Smooth muscle cell of the brain vasculature (primary cell): Measurements from ENCODE around the gene CDC42SE2.
"Not testable (repeated sequence)": the region's sequence is repeated elsewhere in the genome, so short reads cannot be mapped to it uniquely, and the experiment has no call there.

Experiments used
- DNase-seq: peaks from one replicate; pipeline ENCODE4 v3.0.0-alpha.2; 2012; ENCODE audit warnings: low read depth, low spot score

The CDC42SE2 gene

DNA sequence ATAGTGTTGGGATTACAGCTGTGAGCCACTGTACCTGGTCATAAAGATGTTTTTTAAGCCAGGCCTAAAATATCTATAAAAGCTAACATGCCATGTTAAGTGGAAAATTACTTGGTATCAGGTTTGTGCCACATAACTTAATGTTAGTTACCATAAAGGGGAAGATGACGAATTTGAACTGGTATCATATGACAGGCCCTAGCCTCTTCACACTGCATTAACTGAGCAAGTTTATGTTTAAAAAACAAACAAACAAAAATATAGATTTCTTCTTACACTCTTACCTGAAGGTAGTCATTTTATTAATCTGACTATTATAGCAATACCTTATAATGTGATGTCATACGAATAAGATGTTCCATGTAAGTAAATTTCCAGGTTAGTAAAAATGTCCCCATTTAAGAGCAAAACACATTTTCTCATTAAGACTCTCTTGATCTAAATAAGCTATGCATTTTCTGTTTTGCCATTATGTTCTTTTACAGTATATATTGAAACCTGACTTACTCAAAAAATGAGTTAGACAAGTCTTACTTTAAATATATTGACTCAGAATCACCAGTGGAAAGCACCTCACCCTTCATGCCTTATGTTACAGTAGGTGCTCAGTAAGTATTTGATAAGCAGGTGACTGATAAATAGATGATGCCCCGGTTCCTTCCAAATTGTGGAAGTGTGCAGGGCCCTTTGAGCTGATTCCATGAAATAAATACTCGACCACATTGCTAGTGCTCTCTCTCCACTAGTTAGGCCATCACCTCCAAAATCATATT lies 125.4 kb downstream of the CDC42SE2 start:
- no peak for DNase-seq

DNA sequence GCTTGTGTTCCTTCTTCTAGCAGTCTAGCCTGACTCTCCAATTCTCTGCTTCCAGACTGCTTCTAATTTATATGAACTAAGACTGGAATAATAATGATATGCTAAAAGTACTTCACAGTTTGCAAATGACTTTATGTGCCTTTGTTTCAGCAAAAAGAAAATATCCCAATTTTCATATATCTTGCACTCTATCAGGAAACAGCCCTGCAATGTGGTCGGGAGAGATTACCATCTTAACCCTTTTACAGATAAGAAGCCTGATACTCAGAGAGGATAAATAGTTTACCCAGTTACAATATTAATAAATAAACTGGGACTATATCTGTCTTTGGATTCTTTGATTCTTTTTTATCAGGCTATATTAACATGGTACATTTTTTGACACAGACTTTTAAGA lies 126.0 kb downstream of the CDC42SE2 start:
- no peak for DNase-seq

DNA sequence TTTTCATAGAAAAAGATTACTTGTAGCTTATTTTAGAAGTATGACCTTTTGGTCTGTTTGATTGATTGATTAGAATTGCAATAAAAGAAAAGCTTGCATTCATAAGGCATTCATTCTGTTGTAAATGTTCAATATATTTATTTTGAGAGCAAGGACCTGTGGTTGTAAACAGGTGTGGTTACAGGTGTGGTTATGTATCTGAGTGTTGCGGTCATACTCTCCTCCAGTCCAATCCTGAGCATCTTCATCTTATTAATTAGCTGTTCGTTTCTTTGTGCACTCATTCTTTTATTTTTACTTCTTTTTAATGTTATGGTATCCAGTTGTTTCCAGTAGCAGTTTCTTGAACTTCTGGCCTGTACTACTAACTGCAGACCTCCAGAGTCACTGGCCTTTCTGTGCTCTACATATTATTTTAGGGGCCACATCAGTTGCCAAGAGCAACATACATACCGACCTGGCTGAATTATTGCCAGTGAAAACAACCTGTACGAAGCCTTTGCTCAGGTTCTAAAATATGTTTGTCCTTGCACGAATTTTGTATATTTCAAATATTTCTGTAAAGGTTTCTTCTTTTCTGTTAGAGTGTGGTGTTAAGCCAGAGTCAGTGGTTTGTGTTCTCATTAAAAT lies 128.7 kb downstream of the CDC42SE2 start:
- no peak for DNase-seq

DNA sequence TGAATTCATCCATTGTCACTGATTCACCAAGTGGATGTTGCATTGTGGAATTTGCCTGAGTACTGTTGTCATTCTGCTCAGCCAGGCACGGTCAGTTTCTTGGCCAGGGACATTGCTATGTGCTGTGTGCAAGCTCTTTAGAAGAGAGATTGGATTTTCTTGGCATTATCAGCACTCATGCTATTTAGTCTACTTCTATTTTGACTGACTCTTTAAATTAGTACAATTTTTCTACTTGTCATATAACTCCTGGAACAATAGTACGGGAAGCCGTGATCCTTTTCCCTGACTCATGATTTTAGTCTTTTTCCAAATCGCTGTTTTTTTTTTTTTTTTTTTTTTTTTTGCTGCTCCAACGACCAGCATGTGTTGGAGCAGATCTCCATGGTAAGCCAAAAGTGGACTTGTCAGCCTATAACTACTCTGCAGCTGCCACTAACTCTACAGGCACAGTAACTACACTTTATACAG lies 129.7 kb downstream of the CDC42SE2 start:
- no peak for DNase-seq

DNA sequence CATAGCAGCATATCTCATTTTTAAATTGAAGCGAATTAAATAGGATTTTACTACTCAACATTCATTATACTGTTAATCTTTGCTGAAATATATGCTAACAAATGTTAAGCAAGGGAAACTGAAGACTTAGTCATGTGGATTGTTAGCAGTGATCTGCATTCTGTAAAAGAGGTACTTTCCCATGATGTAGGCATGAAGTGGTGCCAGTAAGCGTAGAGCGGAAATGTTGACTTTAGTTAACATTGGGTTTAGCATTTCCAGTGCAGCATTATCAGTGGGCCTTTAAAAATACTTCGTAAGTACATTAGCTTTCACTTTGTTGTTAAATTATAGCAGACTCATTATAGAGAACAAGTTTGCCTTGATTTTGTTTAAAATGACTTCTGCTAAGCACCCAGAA lies 130.3 kb downstream of the CDC42SE2 start:
- no peak for DNase-seq

DNA sequence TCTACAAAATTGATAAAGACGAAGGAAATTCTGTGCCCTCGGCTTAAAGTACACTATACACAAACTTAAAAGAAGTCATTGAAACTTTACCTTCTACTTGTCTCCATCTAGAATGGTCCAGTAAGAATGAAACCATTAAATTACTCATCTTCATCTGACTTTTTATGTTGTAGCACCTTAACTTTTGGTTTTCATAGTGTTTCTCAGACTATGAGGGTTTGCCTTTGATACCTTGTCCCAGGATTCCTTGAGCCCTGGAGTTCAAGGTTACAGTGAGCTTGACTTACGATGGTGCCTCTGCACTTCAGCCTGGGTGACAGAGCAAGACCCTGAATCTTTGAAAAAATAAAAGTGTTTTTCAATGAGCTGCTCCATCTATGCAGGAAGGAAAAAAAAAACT lies 132.2 kb downstream of the CDC42SE2 start:
- no peak for DNase-seq

DNA sequence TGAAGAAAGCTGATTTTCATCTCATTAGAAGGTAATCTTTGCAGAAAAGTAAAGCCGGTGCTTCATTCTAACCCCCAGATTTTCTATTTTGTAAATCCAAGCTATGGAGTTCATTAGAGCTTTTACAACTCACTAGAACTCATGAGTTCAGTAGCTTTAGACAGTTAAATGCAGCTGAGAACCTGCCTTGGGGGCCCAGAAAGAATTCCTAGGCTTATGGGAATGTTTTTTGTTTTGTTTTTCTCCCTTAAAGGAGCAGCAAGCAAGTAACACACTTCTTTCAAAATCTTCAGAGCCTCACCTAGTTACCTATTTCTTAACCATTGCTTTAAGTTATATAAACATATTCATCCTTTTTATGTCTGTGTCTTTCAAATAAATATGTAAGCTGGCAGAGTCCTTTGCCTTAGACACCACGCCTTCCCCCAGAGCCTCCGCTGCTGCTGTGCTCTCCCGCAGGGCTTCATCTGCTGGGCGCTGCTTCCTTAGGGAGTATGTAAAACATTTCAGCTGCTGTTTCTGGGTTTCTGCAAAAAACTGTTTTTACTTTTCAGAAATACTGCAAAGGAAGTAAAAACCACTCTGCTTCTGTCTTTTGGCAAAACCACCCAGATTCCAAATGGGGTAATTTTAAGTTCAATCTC lies 132.9 kb downstream of the CDC42SE2 start:
- DNase-seq, result no peak

DNA sequence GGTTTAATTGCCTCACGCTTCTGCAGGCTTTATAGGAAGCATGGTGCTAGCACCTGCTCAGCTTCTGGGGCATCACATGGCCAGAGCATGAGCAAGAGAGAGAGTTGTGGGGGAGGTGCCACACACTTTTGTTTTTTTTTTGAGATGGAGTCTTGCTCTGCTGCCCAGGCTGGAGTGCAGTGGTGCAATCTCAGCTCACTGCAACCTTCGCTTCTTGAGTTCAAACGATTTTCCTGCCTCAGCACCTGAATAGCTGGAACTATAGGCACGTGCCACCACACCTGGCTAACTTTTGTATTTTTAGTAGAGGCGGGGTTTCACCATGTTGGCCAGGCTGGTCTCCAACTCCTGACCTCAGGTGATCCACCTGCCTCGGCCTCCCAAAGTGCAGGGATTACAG lies 135.2 kb downstream of the CDC42SE2 start:
- DNase-seq, result not testable (repeated sequence)

DNA sequence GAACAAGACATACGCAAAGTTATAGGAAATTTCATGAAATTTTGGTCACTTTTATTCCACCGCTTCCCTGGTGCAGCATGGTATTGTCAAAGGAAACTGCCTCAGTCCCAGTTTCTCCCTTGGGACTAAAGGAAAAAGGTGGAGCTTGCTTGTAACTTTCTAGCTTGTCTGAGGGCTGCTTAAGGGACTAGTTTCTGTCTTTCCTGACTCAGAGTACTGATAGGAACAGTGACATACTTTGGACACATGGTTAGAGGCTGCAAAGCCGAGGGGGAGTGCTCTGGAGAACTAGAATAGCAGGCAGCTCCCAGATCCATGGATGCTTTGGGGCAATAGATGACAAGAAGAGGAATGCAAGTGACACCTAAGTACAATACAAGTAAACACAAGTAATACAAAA lies 136.7 kb downstream of the CDC42SE2 start:
- DNase-seq, result no peak

DNA sequence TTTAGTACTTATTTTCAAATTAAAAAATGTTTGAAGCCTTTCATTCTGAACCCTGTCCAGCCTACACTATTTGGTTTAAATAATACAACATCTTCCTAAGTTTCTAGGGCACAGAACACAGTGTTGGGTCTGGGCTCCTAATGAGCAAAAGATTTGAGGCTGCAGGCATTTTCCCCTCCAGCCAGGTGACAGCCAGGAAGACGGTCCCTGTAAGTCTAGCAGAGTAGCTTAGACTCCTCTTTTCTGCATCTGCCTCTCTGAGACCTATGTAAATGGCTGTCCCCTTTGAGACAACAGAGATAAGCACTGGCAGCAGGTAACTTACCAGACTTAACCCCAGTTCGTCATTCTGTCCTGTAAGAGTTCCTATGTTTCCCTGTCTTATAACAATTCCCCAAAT lies 141.8 kb downstream of the CDC42SE2 start:
- DNase-seq, result no peak

DNA sequence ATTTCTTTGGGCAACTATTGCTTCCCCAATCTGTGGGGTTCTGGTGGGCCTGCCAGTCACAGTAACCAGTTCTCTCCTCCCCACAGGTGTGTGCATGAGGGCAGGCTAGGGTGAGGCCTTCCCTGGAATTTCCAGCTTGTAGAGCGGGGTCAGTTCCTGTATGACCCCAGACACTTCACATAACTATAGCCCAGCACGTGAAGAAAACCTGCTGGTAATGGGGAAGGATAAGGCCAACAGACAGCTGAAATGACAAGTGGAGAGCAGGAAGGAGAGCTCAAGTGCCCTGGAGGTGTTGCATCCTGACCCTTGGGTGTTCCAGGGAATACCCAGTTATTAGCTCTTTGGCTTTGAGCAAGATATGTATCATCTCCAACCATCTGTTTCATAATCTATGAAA lies 142.2 kb downstream of the CDC42SE2 start:
- DNase-seq, result no peak

DNA sequence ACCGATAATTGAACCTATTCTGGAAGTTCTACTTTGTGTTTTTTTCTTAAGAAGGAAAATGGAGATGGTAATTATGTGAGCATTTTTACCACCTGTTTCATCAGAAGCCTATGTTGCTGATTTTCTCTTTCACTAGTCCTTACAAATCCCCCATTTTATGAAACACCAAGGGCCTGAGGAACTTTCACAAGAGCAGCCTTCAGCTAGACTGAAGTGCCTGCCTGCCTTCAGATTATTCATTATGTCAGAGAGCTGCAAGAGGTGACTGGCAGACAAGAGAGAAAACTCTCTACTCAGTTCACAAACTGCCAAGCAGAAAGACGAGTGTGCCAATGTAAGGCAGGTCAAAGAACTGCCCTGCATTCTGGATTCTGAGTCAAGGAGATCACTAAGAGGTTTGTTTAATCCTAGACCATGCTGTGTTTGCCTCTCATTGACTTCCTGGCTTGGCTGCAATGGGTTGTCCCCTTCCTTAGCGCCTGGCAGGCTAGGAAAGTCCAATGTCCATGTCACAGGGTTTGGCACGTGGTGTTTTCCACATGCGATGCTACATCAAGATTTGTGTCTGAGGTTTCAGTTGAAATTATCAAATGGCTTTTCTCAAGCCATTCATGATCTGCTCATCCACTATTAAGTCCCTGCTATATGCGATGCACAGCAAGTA lies 143.3 kb downstream of the CDC42SE2 start:
- no peak for DNase-seq

DNA sequence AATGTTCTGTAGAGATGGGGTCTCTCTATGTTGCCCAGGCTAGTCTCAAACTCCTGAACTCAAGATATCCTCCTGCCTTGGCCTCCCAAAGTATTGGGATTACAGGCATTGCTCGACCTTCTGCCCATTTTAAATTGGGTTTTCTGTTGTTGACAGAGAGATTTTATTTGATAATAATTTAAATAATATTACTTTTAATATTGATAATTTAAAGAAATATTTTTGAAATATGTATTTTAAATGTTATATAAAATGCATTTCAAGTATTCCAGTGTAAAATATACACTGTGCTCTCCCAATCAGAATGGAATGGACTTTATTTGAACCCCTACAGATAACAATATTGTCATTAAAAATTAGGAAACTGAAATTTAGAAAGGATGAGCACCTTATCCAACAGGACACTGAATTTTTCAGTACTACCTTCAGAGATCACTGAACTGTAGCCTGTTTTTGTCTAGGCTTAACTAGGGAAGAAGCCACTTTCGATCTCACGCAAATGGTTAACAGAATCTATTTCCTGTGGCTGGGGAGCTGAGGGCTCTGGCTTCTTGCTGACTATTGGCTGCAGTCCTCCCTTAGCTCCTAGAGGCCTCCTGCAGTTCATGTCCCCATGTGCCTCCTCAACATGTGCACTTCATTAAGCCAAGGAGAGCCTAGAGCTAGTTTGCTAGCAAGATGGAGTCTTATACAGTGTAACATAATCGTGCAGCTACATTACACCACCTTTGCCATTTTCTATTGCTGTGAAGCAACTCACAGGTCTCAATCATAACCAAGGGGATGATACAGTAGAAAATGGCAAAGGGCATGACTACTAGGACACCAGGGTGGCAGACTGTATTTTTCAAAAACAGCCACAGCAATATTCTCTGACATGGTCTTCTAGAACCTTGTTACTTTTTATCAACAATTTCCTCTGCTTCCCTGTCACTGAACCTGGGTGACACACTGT lies 150.0 kb downstream of the CDC42SE2 start:
- no peak for DNase-seq

DNA sequence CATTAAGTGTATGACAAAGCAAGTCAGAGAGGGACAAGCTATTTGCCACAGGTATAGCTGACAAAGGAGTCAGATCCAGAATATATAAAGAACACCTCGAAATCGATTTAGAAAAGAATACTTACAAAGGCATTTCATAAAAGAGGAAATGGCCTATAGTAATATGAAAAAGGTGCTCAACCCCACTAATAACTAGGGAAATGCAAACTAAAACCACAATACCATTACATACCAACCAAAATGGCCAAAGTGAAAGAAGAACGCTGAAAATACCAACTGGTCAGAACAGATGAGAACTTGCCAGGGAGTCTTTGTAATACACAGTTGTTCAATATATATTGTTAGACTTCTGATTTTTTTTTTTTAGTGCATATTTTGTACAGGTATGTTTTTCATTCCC lies 152.9 kb downstream of the CDC42SE2 start:
- no peak for DNase-seq

DNA sequence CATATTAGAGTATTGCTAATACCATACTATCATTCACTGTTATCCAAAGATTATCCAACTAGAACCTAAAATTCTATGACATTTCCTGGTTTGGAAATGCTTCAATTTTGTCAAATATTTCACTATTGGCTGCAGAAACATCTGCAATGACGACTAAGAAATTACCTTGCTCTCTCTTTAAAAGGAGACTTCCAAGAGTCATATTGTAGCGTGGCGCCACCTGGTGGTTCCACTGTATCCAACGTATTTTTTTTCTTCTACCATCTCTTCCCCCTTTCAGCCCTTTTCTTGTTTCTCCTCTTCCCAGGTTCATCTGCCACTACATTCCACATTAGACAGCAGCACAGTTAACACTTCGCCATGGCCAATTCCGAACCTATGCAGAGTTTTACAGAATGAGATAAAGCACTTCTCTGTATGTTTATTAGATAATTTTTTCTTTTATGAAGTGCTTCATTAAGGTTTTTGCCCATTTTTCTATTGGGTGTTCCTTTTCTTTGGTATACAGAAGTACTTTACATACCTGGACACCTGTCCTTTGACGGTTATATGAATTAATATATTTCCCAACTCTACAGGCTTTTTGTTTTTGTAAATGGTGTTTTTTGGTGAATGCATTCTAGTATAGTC lies 153.5 kb downstream of the CDC42SE2 start:
- DNase-seq, result peak; percentile 52

DNA sequence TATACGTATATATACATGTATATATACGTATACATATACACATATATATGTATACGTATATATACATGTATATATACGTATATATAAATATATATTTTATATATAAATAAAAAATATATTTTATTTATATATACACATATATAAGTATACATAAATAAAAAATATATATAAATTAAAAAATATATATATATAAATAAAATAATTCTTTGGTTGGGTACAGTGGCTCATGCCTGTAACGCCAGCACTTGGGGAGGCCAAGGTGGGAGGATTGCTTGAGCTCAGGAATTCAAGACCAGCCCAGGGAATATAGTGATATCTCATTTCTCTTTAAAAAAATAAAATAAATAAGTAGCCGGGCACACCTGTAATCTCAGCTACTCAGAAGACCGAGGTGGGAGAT lies 155.0 kb downstream of the CDC42SE2 start:
- no peak for DNase-seq

DNA sequence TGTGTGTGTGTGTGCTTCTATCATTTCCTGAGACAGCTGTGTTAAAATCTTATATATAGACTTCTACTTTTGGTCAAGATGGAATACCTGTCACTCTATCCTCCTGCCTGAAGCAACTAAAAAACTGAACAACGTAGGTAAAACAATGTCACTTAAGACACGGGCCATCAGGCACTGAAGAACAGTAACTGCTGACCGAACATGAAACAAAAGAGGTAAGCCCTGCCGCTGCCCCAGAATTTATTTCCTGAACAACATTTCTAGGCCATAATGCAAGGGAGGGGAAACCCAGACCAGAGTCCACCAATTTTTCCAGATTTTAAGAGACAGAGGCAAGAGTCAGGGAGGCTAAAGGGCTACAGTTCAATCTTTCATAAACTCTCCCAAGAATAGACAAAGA lies 156.0 kb downstream of the CDC42SE2 start:
- DNase-seq, result no peak

DNA sequence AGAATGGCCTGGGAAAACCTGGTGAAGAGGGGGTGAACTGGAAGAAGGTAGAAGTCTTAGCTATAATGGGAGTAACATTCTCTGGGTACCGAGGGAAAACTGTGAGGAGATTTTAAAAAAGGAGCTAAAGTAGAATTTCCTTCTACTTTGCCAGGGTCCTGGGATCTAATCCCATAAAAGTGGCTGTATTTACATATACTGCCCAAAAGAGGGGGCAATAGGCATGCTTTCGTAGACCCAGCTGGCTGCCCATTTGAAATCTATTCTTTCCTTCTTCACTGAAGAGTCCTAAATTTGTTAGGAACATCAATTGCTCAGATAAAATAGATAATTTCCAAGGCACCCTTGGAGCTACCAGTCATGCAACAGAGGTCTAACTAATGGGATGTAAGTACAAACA lies 159.2 kb downstream of the CDC42SE2 start:
- DNase-seq, result peak; percentile 10

DNA sequence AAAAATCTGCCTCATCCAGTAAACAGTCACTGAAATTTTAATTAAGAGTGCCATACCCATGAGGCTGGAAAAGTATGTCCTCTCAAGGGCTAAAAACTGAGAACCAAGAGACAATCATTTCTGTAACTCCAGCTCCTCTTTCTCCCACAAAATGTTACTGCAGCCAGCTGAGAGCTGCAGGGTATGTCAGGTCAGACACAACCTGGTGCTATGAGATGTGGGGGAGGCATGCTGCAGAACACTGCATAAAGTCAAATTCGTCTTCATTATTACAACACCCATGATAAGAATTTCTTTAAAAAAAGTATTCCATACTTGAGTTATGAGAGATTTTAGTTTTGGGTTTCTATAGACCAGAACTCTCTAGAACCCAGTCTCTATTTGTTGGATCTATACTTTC lies 162.2 kb downstream of the CDC42SE2 start:
- no peak for DNase-seq

DNA sequence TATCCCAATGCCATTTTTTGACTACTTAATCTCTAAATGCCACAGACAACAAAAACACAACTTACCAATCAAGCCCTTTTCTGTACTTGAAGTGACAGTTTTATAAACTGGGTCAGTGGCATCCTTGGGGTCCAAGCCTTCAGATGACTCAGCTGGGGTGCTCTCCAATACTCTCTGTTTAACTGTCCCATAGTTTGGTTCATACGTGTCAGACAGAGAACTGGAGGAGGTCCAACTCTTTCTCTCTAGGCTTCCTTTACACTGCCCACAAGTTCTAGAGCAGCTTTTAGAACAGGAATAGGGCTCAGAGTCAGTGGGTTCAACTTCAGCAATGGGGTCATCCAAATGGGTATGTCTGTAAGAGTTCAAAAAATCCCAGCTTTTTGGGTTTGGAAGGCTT lies 166.9 kb downstream of the CDC42SE2 start:
- DNase-seq, result no peak

DNA sequence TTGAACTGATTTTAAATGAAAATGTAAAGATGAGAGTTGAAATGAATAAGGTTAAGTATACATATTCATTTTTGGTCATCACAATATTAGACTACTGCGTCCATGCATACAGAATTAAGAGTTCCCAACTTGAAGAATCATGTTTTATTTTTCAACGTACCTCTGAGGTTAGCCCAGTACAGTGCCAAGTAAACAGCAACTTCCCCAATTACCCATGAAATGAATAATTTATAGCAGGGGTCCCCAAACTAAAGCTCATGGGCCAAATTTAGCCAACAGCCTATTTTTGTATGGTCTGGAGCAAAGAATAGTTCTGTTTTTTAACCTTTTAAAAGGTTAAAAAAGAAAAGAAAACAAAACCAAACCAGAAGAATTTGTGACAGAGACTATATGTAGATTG lies 167.9 kb downstream of the CDC42SE2 start:
- no peak for DNase-seq
